Common myeloid progenitor, CD34-positive (primary cell): ENCODE results near the gene R3HDML. TPM values are rescaled to one million over a fixed set of nuclear protein-coding genes. Genes with fewer than 3 reads are reported as not detected.

Experiments used
- CTCF ChIA-PET: fragments of 350-600 bp; sonication (Branson Sonifier 250); formaldehyde crosslinking; loops from one replicate; lab custom pipeline; 2021; ENCODE audit warnings: antibody characterized with exemption; lab: Charles Lee
- POLR2A ChIA-PET: fragments of 350-600 bp; sonication (Branson Sonifier 250); formaldehyde crosslinking; loops from one replicate; lab custom pipeline; 2021; ENCODE audit warnings: antibody characterized with exemption; lab: Charles Lee
- DNase-seq, 3 donors: peaks; one replicate each; pipeline versions ENCODE4 v3.0.0 to v3.0.0-alpha.2; 2013
- H3K27ac ChIP-seq, 2 experiments: 1 replicate in 1 of 2; 2 replicates in 1 of 2; pipeline ENCODE4 v1.7.0; 2013; ENCODE audit warnings: inconsistent platforms in 2 of 2, low read length in 2 of 2, mild to moderate bottlenecking in 2 of 2, low read depth in 1 of 2, moderate library complexity in 1 of 2; ENCODE audit not compliant: severe bottlenecking in 2 of 2, insufficient read depth in 1 of 2, poor library complexity in 1 of 2
- H3K27me3 ChIP-seq, 5 experiments: replicated peaks in 2 of 5; 1 replicate in 3 of 5; 2 replicates in 2 of 5; pipeline versions ENCODE4 v1.6.1 to v1.7.0; 2013; ENCODE audit warnings: low read length in 4 of 5, mild to moderate bottlenecking in 2 of 5, moderate library complexity in 2 of 5, inconsistent platforms in 1 of 5; ENCODE audit not compliant: insufficient read depth in 5 of 5, control insufficient read depth in 4 of 5
- H3K36me3 ChIP-seq, 4 experiments: 1 replicate in 2 of 4; 2 replicates in 2 of 4; pipeline versions ENCODE4 v1.6.1 to v1.7.0; 2013; ENCODE audit warnings: low read length in 3 of 4, control low read depth in 1 of 4, mild to moderate bottlenecking in 1 of 4; ENCODE audit not compliant: control insufficient read depth in 4 of 4, insufficient read depth in 4 of 4
- H3K4me1 ChIP-seq, 4 experiments: 1 replicate in 3 of 4; 2 replicates in 1 of 4; pipeline versions ENCODE4 v1.6.1 to v1.7.1; 2013; ENCODE audit warnings: low read length in 3 of 4, mild to moderate bottlenecking in 3 of 4, control low read depth in 1 of 4, inconsistent platforms in 1 of 4, moderate library complexity in 1 of 4; ENCODE audit not compliant: control insufficient read depth in 4 of 4, insufficient read depth in 4 of 4; ENCODE audit errors: control extremely low read depth in 1 of 4
- H3K4me3 ChIP-seq, 7 experiments: 1 replicate in 4 of 7; 2 replicates in 3 of 7; pipeline versions ENCODE4 v1.5.1 to v1.7.0; 2013; ENCODE audit warnings: mild to moderate bottlenecking in 7 of 7, low read length in 6 of 7, moderate library complexity in 6 of 7, inconsistent platforms in 2 of 7, low read depth in 2 of 7, control low read depth in 1 of 7; ENCODE audit not compliant: insufficient read depth in 4 of 7, control insufficient read depth in 1 of 7; ENCODE audit errors: extremely low read depth in 1 of 7
- H3K9me3 ChIP-seq, 5 experiments: 1 replicate in 4 of 5; 2 replicates in 1 of 5; pipeline versions ENCODE4 v1.6.1 to v1.7.1; 2013; ENCODE audit warnings: low read length in 4 of 5, mild to moderate bottlenecking in 2 of 5, inconsistent platforms in 1 of 5, low read depth in 1 of 5, moderate library complexity in 1 of 5; ENCODE audit not compliant: control insufficient read depth in 4 of 5, insufficient read depth in 2 of 5; ENCODE audit errors: control extremely low read depth in 1 of 5
- WGBS: methylation state at CpG from one replicate; pipeline ENCODE4 v1.1.5; 2013; ENCODE audit not compliant: insufficient coverage; 5-methylcytosine and 5-hydroxymethylcytosine counted together
- polyA plus RNA-seq: library from polyadenylated mRNA; unstranded; fragments of 120-200 nt; gene quantifications from one replicate; pipeline ENCODE4 v1.2.1, GENCODE V29; 2013

Gene R3HDML
- polyA plus RNA-seq = not detected

GRCh38 chr20:44336725-44337380 lies at the start of gene R3HDML:
Gene R3HDML (plus strand): TSS chr20:44337043. CDS start chr20:44337158, 115 bp downstream.
- Histone ChIP-seq H3K9me3 (no peaks in the 10 kb centered on the region), H3K27ac (no peak within 1 kb of the TSS), H3K4me3 (no peak within 1 kb of the TSS), H3K4me1 (no peaks in the 10 kb centered on the region), H3K36me3 (no peaks in the 10 kb centered on the region), H3K27me3 (peaks cover 0 to 24% (median 16%) of the 10 kb centered on the region in 5 experiments)
- 95% methylated on average over 16 of the region's 16 CpGs for WGBS
- CTCF ChIA-PET = no interaction called here
- no peak for DNase-seq
- POLR2A ChIA-PET = no interaction called here

- CTCF ChIA-PET = interaction anchor here (1.7 kb wide), 1 partner anchor 70 kb away, joined by 5 read pairs; no protein-coding TSS in a partner anchor
- Histone ChIP-seq H3K9me3 (peaks cover 0 to 5% (median 0%) of the 10 kb centered on the region in 5 experiments), H3K4me3 (no peak overlapping the region), H3K4me1 (no peaks in the 10 kb centered on the region), H3K27ac (no peak overlapping the region), H3K27me3 (peaks cover 0 to 2% (median 0%) of the 10 kb centered on the region in 5 experiments), H3K36me3 (no peaks in the 10 kb centered on the region)
- DNase-seq = no peak
- 87% methylated on average over 4 of the region's 5 CpGs for WGBS
- POLR2A ChIA-PET = no interaction called here
Observed at GRCh38 chr20:44287272-44288097, 49.4 kb upstream of the R3HDML start.

GRCh38 chr20:44288252-44288651 lies 48.6 kb upstream of the R3HDML start:
- peaks cover 0 to 5% (median 0%) of the 10 kb centered on the region in 5 experiments for H3K9me3 ChIP-seq
- CTCF ChIA-PET = interaction anchor here (1.7 kb wide), 1 partner anchor 71 kb away, joined by 5 read pairs; no protein-coding TSS in a partner anchor
- H3K27me3 ChIP-seq = peaks cover 0 to 2% (median 0%) of the 10 kb centered on the region in 5 experiments
- no peaks in the 10 kb centered on the region for H3K4me1 ChIP-seq
- DNase-seq = peak in 2 of 3 donors; percentile 7 to 11
- no peaks in the 10 kb centered on the region for H3K36me3 ChIP-seq
- 100% methylated on average over 3 of the region's 3 CpGs for WGBS
- no peak overlapping the region for H3K27ac ChIP-seq
- no peak overlapping the region for H3K4me3 ChIP-seq
- POLR2A ChIA-PET = no interaction called here

GRCh38 chr20:44291754-44292153 lies 45.1 kb upstream of the R3HDML start:
- no peak overlapping the region for H3K4me3 ChIP-seq
- H3K27me3 ChIP-seq = peaks cover 0 to 2% (median 0%) of the 10 kb centered on the region in 5 experiments
- ChIA-PET POLR2A (no interaction called here), CTCF (interaction anchor here (0.9 kb wide), 1 partner anchor 16 kb away, joined by 3 read pairs; no protein-coding TSS in a partner anchor)
- no peaks in the 10 kb centered on the region for H3K4me1 ChIP-seq
- H3K9me3 ChIP-seq = peaks cover 0 to 5% (median 0%) of the 10 kb centered on the region in 5 experiments
- no peak overlapping the region for H3K27ac ChIP-seq
- WGBS = 95% methylated on average over 7 of the region's 7 CpGs
- no peaks in the 10 kb centered on the region for H3K36me3 ChIP-seq
- no peak for DNase-seq

DNA sequence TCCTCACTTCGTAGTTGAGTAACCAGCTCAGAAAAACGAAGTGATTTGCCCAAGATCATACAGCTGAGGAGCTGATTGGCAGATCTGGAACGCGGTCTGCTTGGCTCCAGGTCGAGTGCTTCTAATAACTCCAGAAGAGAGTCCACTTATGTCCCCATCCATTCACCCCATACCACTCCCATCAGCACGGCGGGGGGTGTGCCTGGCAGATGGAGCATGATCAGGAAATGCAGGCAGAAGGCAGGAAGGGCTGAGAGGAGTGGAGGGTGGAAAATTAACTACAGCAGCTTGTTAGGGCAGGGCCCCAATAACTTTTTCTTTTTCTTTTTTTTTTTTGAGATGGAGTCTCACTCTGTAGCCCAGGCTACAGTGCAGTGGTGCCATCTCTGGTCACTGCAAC lies 40.8 kb upstream of the R3HDML start:
- CTCF ChIA-PET = interaction anchor here (0.7 kb wide), 1 partner anchor 14 kb away, joined by 4 read pairs; the partner anchor contains the start of gene FITM2
- Histone ChIP-seq H3K27me3 (no peaks in the 10 kb centered on the region), H3K9me3 (no peaks in the 10 kb centered on the region), H3K4me1 (no peaks in the 10 kb centered on the region), H3K4me3 (no peak overlapping the region), H3K36me3 (no peaks in the 10 kb centered on the region), H3K27ac (no peak overlapping the region)
- WGBS = 96% methylated on average over 4 of the region's 7 CpGs
- no peak for DNase-seq
- POLR2A ChIA-PET = interaction anchor here (0.7 kb wide), 1 partner anchor 327 kb away, joined by 3 read pairs; no protein-coding TSS in a partner anchor

DNA sequence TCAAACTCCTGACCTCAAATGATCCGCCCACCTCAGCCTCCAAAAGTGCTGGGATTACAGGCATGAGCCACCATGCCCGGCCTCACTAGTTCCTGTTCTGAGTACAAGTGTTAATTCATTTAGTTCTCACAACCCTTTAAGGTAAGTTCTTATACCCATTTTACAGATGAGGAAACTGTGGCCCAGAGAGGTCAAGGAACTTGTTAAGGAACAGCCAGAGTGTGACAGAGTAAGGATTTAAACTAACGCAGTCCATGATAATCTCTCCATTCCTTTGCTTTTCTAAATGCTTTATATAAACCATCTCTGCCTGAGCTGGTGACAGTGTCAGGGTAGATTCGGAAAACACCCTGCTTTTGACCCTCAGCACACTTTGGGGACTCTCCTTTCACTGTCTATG lies 39.1 kb upstream of the R3HDML start:
- Histone ChIP-seq H3K9me3 (peaks cover 0 to 2% (median 0%) of the 10 kb centered on the region in 5 experiments), H3K27me3 (no peaks in the 10 kb centered on the region), H3K27ac (no peak overlapping the region), H3K36me3 (no peaks in the 10 kb centered on the region), H3K4me1 (no peaks in the 10 kb centered on the region), H3K4me3 (no peak overlapping the region)
- no peak for DNase-seq
- POLR2A ChIA-PET = interaction anchor here (0.6 kb wide), 1 partner anchor 244 kb away, joined by 4 read pairs; no protein-coding TSS in a partner anchor
- WGBS = 85% methylated on average over 2 of the region's 4 CpGs
- CTCF ChIA-PET = interaction anchor here (1.4 kb wide), 1 partner anchor 80 kb away, joined by 3 read pairs; no protein-coding TSS in a partner anchor
